HG02798 (cell line): ENCODE results near the gene YWHAE.
"Not testable (repeated sequence)": the region's sequence is repeated elsewhere in the genome, so short reads cannot be mapped to it uniquely, and the experiment has no call there.

Source experiments
- ATAC-seq: cut with Tn5 transposase; IDR thresholded peaks from one replicate; pipeline ENCODE4 v1.9.1; 2021; ENCODE audit warnings: mild to moderate bottlenecking; ENCODE audit not compliant: unreplicated experiment, poor library complexity

Gene YWHAE

GRCh38 chr17:1340371-1340770 is 59.7 kb downstream of the YWHAE start:
- ATAC-seq = no peak

GRCh38 chr17:1331708-1332107 is 68.3 kb downstream of the YWHAE start:
- ATAC-seq = no peak

- no peak for ATAC-seq
These were observed 70.2 kb downstream of the YWHAE start for GRCh38 chr17:1329745-1330343.

GRCh38 chr17:1328437-1328836 is 71.6 kb downstream of the YWHAE start:
- ATAC-seq = no peak

GRCh38 chr17:1325766-1326165 is 74.3 kb downstream of the YWHAE start:
- no peak for ATAC-seq

- ATAC-seq = no peak
These were observed 75.7 kb downstream of the YWHAE start for GRCh38 chr17:1324201-1324771.

- no peak for ATAC-seq
These were observed 76.7 kb downstream of the YWHAE start for GRCh38 chr17:1323336-1323735.

- ATAC-seq = no peak
These were observed 77.5 kb downstream of the YWHAE start for GRCh38 chr17:1322480-1322879.

- no peak for ATAC-seq
These were observed 78.0 kb downstream of the YWHAE start for GRCh38 chr17:1322014-1322428.

GRCh38 chr17:1315891-1316403 is 84.1 kb downstream of the YWHAE start:
- ATAC-seq = no peak

- no peak for ATAC-seq
These were observed 84.6 kb downstream of the YWHAE start for GRCh38 chr17:1315409-1315808.

GRCh38 chr17:1313270-1314005 is 86.6 kb downstream of the YWHAE start:
- ATAC-seq = no peak

GRCh38 chr17:1312261-1312870 is 87.7 kb downstream of the YWHAE start:
- no peak for ATAC-seq

GRCh38 chr17:1307829-1308228 is 92.2 kb downstream of the YWHAE start:
- ATAC-seq = not testable (repeated sequence)

GRCh38 chr17:1304962-1305563 is 95.0 kb downstream of the YWHAE start:
- ATAC-seq = no peak

GRCh38 chr17:1304522-1304921 is 95.5 kb downstream of the YWHAE start:
- ATAC-seq = no peak

- no peak for ATAC-seq
These were observed 97.3 kb downstream of the YWHAE start for GRCh38 chr17:1302761-1303160.

- ATAC-seq = no peak
These were observed 98.5 kb downstream of the YWHAE start for GRCh38 chr17:1301546-1301945.

GRCh38 chr17:1300371-1300905 is 99.6 kb downstream of the YWHAE start:
- no peak for ATAC-seq

- no peak for ATAC-seq
These were observed 100.3 kb downstream of the YWHAE start for GRCh38 chr17:1299552-1300370.
